DOHH2 (cell line): ENCODE results near the gene MYADML2.

Experiments
- H3F3A ChIP-seq: fragments of 200-600 bp; sonication (generic), shearing (Covaris generic); 2 replicates; pipeline ENCODE4 v1.6.0; 2016; ENCODE audit warnings: antibody characterized with exemption, mild to moderate bottlenecking; ENCODE audit not compliant: control insufficient read depth, insufficient read depth
- H3K27ac ChIP-seq: fragments of 200-600 bp; sonication (generic); 2 replicates; pipeline ENCODE4 v1.5.1; 2014; ENCODE audit warnings: low read depth, mild to moderate bottlenecking, low read length, moderate library complexity
- H3K27me3 ChIP-seq: fragments of 200-600 bp; sonication (generic); 2 replicates; pipeline ENCODE4 v1.6.1; 2014; ENCODE audit warnings: mild to moderate bottlenecking, low read length, mixed read lengths; ENCODE audit not compliant: control insufficient read depth
- H3K36me3 ChIP-seq: fragments of 200-600 bp; sonication (generic); 2 replicates; pipeline ENCODE4 v1.6.1; 2014; ENCODE audit warnings: mild to moderate bottlenecking, low read length, moderate library complexity, mixed read lengths; ENCODE audit not compliant: control insufficient read depth
- H3K4me1 ChIP-seq: fragments of 200-600 bp; sonication (generic); 2 replicates; pipeline ENCODE4 v1.6.1; 2014; ENCODE audit warnings: mild to moderate bottlenecking, low read length, mixed read lengths; ENCODE audit not compliant: control insufficient read depth
- H3K4me2 ChIP-seq: fragments of 200-600 bp; sonication (generic); 2 replicates; pipeline ENCODE4 v1.6.0; 2014; ENCODE audit warnings: mild to moderate bottlenecking, low read length, moderate library complexity
- H3K4me3 ChIP-seq: fragments of 200-600 bp; sonication (generic); 2 replicates; pipeline ENCODE4 v1.5.1; 2014; ENCODE audit warnings: mild to moderate bottlenecking, low read length, mixed read lengths
- H3K79me2 ChIP-seq: fragments of 200-600 bp; sonication (generic); 2 replicates; pipeline ENCODE4 v1.6.1; 2014; ENCODE audit warnings: mild to moderate bottlenecking, low read length, mixed read lengths; ENCODE audit not compliant: control insufficient read depth
- H3K9me2 ChIP-seq: fragments of 200-600 bp; sonication (generic); replicated peaks from 2 replicates; pipeline ENCODE4 v1.6.1; 2014; ENCODE audit warnings: mild to moderate bottlenecking, low read length, mixed read lengths; ENCODE audit not compliant: control insufficient read depth
- H3K9me3 ChIP-seq: fragments of 200-600 bp; sonication (generic); 2 replicates; pipeline ENCODE4 v1.6.1; 2014; ENCODE audit warnings: antibody characterized with exemption, low read length, mixed read lengths; ENCODE audit not compliant: control insufficient read depth, insufficient read depth
- H4K20me1 ChIP-seq: fragments of 200-600 bp; sonication (generic); 2 replicates; pipeline ENCODE4 v1.6.0; 2014; ENCODE audit warnings: low read depth, mild to moderate bottlenecking, antibody characterized with exemption, low read length, moderate library complexity; ENCODE audit not compliant: control insufficient read depth, insufficient read depth
- CTCF ChIP-seq: fragments of 200-600 bp; sonication (generic); IDR thresholded peaks from one replicate; pipeline ENCODE4 v1.5.1; 2014; ENCODE audit warnings: antibody characterized with exemption, mild to moderate bottlenecking, low read depth, low read length; ENCODE audit not compliant: poor library complexity, severe bottlenecking
- EZH2phosphoT487 ChIP-seq: fragments of 200-600 bp; sonication (generic); IDR thresholded peaks from 2 replicates; pipeline ENCODE4 v1.6.1; 2017; ENCODE audit warnings: borderline replicate concordance, mild to moderate bottlenecking, antibody characterized with exemption, low read length, moderate library complexity, mixed read lengths

Gene MYADML2

GRCh38 chr17:81964081-81964849 is 17.2 kb upstream of the MYADML2 start:
- no peak overlapping the region for H3K27ac ChIP-seq
- H3K9me2 ChIP-seq = no peaks in the 10 kb centered on the region
- no peaks in the 10 kb centered on the region for H3K36me3 ChIP-seq
- H4K20me1 ChIP-seq = no peaks in the 10 kb centered on the region
- H3K27me3 ChIP-seq = peaks cover 58% of the 10 kb centered on the region
- peaks cover 33% of the 10 kb centered on the region for H3K4me1 ChIP-seq
- H3K4me3 ChIP-seq = no peak overlapping the region
- H3F3A ChIP-seq = no peaks in the 10 kb centered on the region
- no peaks in the 10 kb centered on the region for H3K9me3 ChIP-seq
- TF ChIP-seq EZH2phosphoT487 = no peak
- no peak for TF ChIP-seq CTCF
- H3K4me2 ChIP-seq = no peak overlapping the region
- H3K79me2 ChIP-seq = no peaks in the 10 kb centered on the region

DNA sequence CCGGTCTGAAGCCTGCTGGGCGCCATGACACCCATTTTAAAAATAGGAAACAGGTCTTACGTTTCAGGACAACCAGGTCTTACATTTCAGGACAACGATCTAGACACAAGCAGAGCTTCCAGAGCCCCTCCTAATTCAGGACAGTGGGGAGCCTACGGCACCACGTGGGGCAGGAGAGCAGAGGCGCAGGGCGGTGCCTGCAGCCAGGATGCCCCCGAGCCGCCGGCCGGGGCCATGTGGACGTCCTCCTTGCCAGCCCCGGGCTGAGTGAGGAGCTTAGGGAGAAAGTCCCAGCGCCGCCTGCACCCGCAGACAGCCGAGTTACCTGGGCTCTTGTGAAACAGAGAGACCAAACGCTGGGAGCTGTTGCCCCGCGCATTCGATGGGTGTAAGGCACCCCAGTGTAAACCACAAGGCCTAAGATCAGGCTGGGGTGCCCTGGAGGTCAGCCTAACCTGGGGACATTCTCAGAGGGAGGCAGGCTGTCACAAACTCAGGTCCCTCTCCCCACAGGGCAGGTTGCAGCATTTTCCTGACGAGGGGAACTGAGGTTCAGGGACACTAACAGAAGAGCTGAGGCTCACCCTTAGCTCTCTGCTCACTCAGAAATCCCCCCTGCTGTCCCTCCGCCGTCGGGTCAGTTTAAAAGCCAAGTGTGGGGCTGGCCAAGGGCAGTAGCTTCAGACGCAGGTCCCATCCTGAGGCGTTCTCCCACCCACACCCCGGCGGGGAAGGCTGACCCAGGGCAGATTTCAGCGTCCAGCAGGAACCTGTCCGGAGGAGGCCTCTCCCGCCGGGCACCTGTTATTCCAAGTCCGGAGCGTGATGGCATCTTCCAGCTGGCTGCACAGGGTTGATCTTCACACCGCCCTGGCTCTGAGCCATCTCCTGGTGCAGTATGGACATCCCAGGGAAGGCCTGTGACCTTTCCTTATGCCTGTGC is 15.7 kb upstream of the MYADML2 start:
- H3K27me3 ChIP-seq = peaks cover 72% of the 10 kb centered on the region

More for the DNA sequence above, 15.7 kb upstream of the MYADML2 start:
- Histone ChIP-seq H3K4me2 (no peak overlapping the region), H3K79me2 (no peaks in the 10 kb centered on the region), H3K27ac (no peak overlapping the region), H3K36me3 (no peaks in the 10 kb centered on the region), H4K20me1 (no peaks in the 10 kb centered on the region), H3K4me1 (peaks cover 23% of the 10 kb centered on the region), H3K9me2 (no peaks in the 10 kb centered on the region), H3K9me3 (no peaks in the 10 kb centered on the region), H3K4me3 (no peak overlapping the region), H3F3A (no peaks in the 10 kb centered on the region)
- TF ChIP-seq CTCF = no peak
- TF ChIP-seq EZH2phosphoT487 = no peak
